Smooth muscle cell (in vitro differentiated cells): Measurements from ENCODE around the gene TNS1. TPM values are rescaled to one million over a fixed set of nuclear protein-coding genes. Genes with fewer than 3 reads are reported as not detected.

Experiments
- DNase-seq: peaks from one replicate; lab custom pipeline; 2025; ENCODE audit not compliant: unreplicated experiment; lab: John Stamatoyannopoulos, UW
- H2AFZ ChIP-seq: fragments of 200-600 bp; sonication (generic); 2 replicates; pipeline ENCODE4 v1.6.0; 2016; ENCODE audit warnings: antibody characterized with exemption, low read depth, mild to moderate bottlenecking
- H3F3A ChIP-seq: fragments of 200-600 bp; sonication (generic); 2 replicates; pipeline ENCODE4 v1.6.0; 2017; ENCODE audit warnings: antibody characterized with exemption, low read depth
- H3K27ac ChIP-seq: fragments of 200-600 bp; sonication (generic); 2 replicates; pipeline ENCODE4 v1.5.1; 2016; ENCODE audit warnings: low read depth, mild to moderate bottlenecking
- H3K27me3 ChIP-seq: fragments of 200-600 bp; sonication (generic); 2 replicates; pipeline ENCODE4 v1.6.1; 2016; ENCODE audit warnings: low read depth, mild to moderate bottlenecking
- H3K36me3 ChIP-seq: fragments of 200-600 bp; sonication (generic); 2 replicates; pipeline ENCODE4 v1.5.1; 2016; ENCODE audit warnings: low read depth
- H3K4me1 ChIP-seq: fragments of 200-600 bp; sonication (generic); 2 replicates; pipeline ENCODE4 v1.5.1; 2016; ENCODE audit warnings: low read depth
- H3K4me2 ChIP-seq: fragments of 200-600 bp; sonication (generic); 2 replicates; pipeline ENCODE4 v1.6.0; 2016; ENCODE audit warnings: mild to moderate bottlenecking
- H3K4me3 ChIP-seq: fragments of 200-600 bp; sonication (generic); 2 replicates; pipeline ENCODE4 v1.5.1; 2016; ENCODE audit warnings: mild to moderate bottlenecking
- H3K79me2 ChIP-seq: fragments of 200-600 bp; sonication (generic); 2 replicates; pipeline ENCODE4 v1.6.0; 2016; ENCODE audit warnings: low read depth, mild to moderate bottlenecking
- H3K9ac ChIP-seq: fragments of 200-600 bp; sonication (generic); 2 replicates; pipeline ENCODE4 v1.6.0; 2016; ENCODE audit warnings: low read depth
- H3K9me3 ChIP-seq: fragments of 200-600 bp; sonication (generic); replicated peaks from 2 replicates; pipeline ENCODE4 v1.5.1; 2016; ENCODE audit warnings: low read depth
- H4K20me1 ChIP-seq: fragments of 200-600 bp; sonication (generic); 2 replicates; pipeline ENCODE4 v1.6.0; 2016; ENCODE audit warnings: low read depth
- WGBS: methylation state at CpG from one replicate; pipeline ENCODE4 v1.1.7; 2016; ENCODE audit warnings: low lambda C conversion rate; 5-methylcytosine and 5-hydroxymethylcytosine counted together
- polyA plus RNA-seq: library from polyadenylated mRNA; unstranded; fragments of >200 nt; fragmentation: Nextera tagmentation; extraction: Ambion mirVana; gene quantifications from 2 replicates; pipeline ENCODE4 v1.2.1, GENCODE V29; 2016
- total RNA-seq: library from RNA; depleted of rRNA; stranded (reverse); fragments of >200 nt; gene quantifications from 2 replicates; pipeline ENCODE4 v1.2.3, GENCODE V29; 2014
- TF ChIP-seq, protein P1 (sequence below): fragments of 200-600 bp; sonication (generic); IDR thresholded peaks from 2 replicates; pipeline ENCODE4 v1.5.1; 2017; ENCODE audit warnings: borderline replicate concordance, mild to moderate bottlenecking, antibody characterized with exemption; ENCODE audit not compliant: insufficient read depth, poor library complexity, severe bottlenecking

Gene TNS1
- total and polyA plus RNA-seq, 2 experiments from 2014 or later: 52.3 to 61.5 TPM

DNA sequence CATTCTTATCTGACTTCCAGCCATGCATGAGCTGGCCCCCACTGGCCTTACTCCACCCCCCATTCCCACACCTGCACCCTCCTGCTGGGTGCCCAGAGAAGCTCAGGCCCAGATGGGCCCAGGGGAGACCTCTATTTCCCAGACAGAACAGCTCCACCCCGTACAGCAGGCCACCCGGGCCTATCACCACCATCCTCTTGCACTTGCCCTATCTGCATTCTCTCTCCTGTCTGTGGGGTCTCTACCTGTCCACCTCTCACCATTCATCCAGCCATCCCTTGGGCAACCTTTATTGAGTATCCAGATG lies 25.3 kb upstream of the TNS1 start:
- Histone ChIP-seq H3F3A (peaks cover 10% of the 10 kb centered on the region), H3K4me3 (no peak overlapping the region), H3K9ac (no peak overlapping the region), H4K20me1 (no peaks in the 10 kb centered on the region), H3K9me3 (no peaks in the 10 kb centered on the region), H3K27me3 (no peaks in the 10 kb centered on the region), H3K4me2 (no peak overlapping the region), H3K27ac (no peak overlapping the region), H3K4me1 (peaks cover 6% of the 10 kb centered on the region), H2AFZ (no peak overlapping the region), H3K36me3 (no peaks in the 10 kb centered on the region), H3K79me2 (no peaks in the 10 kb centered on the region)
- TF ChIP-seq, protein P1, sequence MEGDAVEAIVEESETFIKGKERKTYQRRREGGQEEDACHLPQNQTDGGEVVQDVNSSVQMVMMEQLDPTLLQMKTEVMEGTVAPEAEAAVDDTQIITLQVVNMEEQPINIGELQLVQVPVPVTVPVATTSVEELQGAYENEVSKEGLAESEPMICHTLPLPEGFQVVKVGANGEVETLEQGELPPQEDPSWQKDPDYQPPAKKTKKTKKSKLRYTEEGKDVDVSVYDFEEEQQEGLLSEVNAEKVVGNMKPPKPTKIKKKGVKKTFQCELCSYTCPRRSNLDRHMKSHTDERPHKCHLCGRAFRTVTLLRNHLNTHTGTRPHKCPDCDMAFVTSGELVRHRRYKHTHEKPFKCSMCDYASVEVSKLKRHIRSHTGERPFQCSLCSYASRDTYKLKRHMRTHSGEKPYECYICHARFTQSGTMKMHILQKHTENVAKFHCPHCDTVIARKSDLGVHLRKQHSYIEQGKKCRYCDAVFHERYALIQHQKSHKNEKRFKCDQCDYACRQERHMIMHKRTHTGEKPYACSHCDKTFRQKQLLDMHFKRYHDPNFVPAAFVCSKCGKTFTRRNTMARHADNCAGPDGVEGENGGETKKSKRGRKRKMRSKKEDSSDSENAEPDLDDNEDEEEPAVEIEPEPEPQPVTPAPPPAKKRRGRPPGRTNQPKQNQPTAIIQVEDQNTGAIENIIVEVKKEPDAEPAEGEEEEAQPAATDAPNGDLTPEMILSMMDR: no peak
- 95% methylated on average over 2 of the region's 2 CpGs for WGBS
- no peak for DNase-seq

- DNase-seq: no peak
- H3K4me1 ChIP-seq: peaks cover 9% of the 10 kb centered on the region
- H4K20me1 ChIP-seq: no peaks in the 10 kb centered on the region
- no peaks in the 10 kb centered on the region for H3K27me3 ChIP-seq
- H3K27ac ChIP-seq: no peak overlapping the region
- no peak overlapping the region for H3K9ac ChIP-seq
- H3K79me2 ChIP-seq: no peaks in the 10 kb centered on the region
- no peak overlapping the region for H2AFZ ChIP-seq
- no peaks in the 10 kb centered on the region for H3K36me3 ChIP-seq
- peaks cover 10% of the 10 kb centered on the region for H3F3A ChIP-seq
- H3K4me3 ChIP-seq: no peak overlapping the region
- 95% methylated on average over 6 of the region's 6 CpGs for WGBS
- H3K9me3 ChIP-seq: no peaks in the 10 kb centered on the region
- H3K4me2 ChIP-seq: no peak overlapping the region
- TF ChIP-seq, protein P1: no peak
Measured at GRCh38 chr2:218027426-218028188, 24.8 kb upstream of the TNS1 start.

DNA sequence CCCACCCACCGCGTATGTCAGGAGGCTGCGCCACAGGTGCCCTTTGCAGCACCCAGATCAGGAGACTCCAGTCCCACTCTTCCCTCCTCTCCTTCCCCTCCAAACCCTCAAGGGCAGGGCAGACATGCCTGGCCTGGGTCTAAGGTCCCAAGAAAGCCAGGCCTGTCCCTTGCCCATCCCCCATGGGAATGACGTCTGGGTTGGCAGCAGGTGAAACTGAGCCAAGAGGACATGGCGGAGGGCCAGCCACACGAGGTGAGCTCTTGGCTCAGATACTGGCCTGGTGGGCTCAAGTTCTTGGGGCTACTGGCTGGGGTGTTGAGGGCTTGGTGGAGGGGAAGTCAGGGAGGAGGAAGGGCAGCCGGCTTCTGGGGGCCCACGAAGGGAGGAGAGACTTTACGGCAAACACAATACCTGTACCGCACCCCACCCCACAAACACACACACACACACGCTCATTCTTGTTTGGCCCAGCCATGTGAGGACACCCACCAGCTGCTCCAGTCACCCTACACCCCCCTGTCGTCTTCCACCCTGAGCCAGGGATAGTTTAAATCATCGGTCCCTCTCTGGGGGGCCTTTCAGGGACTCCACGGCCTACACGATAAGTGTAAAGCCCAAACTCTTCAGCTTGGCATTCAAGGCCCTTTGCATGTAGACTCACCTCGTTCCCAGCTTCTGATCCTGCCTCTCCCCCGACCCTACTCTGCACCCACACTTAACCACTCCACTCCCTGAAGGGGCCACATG lies 24.1 kb upstream of the TNS1 start:
- Histone ChIP-seq H3K9ac (no peak overlapping the region), H3F3A (peaks cover 10% of the 10 kb centered on the region), H3K4me1 (peaks cover 16% of the 10 kb centered on the region), H3K36me3 (no peaks in the 10 kb centered on the region), H3K27ac (no peak overlapping the region), H3K4me3 (no peak overlapping the region), H3K27me3 (no peaks in the 10 kb centered on the region), H3K9me3 (no peaks in the 10 kb centered on the region), H3K79me2 (no peaks in the 10 kb centered on the region), H4K20me1 (no peaks in the 10 kb centered on the region), H3K4me2 (no peak overlapping the region), H2AFZ (no peak overlapping the region)
- DNase-seq: no peak
- 91% methylated on average over 17 of the region's 17 CpGs for WGBS
- TF ChIP-seq, protein P1: no peak
